Uterus (tissue), 2 donors: ENCODE data around the gene MAP3K14.

Experiments
- POLR2A ChIP-seq, 2 donors: fragments of 450-650 bp; IDR thresholded peaks; one replicate each; pipeline ENCODE4 v1.6.1; 2016; ENCODE audit warnings: antibody characterized with exemption in 2 of 2, mild to moderate bottlenecking in 1 of 2, moderate library complexity in 1 of 2
- TF ChIP-seq, protein P1 (sequence below), 4 experiments: fragments of 200-600 bp in 2 of 4; fragments of 450-650 bp in 2 of 4; sonication (generic) in 2 of 4; IDR thresholded peaks; one replicate each; pipeline ENCODE4 v1.5.1; 2016 to 2019; ENCODE audit warnings: antibody characterized with exemption in 4 of 4, mild to moderate bottlenecking in 2 of 4, moderate library complexity in 1 of 4

DNA sequence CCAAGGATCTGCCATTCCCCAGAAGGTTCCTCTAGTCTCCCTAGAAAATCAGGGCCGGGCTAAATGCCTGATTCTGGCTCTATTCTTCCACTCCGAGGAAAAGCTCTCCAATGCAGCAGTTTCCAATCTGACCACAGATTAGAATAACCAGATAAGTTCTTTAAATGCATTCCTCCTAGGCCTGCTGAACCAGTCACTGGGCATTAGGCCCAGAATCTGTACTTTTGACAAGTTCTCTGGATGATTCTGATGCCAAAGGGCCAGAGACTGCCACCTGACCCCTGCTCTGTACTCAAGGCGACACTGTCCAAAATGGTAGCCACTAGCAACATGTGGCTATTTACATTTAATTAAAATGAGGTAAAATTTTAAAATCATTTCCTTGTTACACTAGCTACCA lies 22.3 kb downstream of the MAP3K14 start:
- TF ChIP-seq POLR2A (IDR thresholded peaks at IDR 0.05) = no peak
- TF ChIP-seq, protein P1, sequence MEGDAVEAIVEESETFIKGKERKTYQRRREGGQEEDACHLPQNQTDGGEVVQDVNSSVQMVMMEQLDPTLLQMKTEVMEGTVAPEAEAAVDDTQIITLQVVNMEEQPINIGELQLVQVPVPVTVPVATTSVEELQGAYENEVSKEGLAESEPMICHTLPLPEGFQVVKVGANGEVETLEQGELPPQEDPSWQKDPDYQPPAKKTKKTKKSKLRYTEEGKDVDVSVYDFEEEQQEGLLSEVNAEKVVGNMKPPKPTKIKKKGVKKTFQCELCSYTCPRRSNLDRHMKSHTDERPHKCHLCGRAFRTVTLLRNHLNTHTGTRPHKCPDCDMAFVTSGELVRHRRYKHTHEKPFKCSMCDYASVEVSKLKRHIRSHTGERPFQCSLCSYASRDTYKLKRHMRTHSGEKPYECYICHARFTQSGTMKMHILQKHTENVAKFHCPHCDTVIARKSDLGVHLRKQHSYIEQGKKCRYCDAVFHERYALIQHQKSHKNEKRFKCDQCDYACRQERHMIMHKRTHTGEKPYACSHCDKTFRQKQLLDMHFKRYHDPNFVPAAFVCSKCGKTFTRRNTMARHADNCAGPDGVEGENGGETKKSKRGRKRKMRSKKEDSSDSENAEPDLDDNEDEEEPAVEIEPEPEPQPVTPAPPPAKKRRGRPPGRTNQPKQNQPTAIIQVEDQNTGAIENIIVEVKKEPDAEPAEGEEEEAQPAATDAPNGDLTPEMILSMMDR (IDR thresholded peaks at IDR 0.05) = no peak
